C4-2B (cell line): Measurements from ENCODE around the gene HOXC6.

Source experiments
- CTCF ChIP-seq: fragments of 450-650 bp; conservative IDR thresholded peaks from 2 replicates; pipeline ENCODE4 v1.5.1; 2017; ENCODE audit warnings: mild to moderate bottlenecking
- ZFX ChIP-seq: fragments of 450-650 bp; IDR thresholded peaks from 2 replicates; pipeline ENCODE4 v1.6.1; 2017

DNA sequence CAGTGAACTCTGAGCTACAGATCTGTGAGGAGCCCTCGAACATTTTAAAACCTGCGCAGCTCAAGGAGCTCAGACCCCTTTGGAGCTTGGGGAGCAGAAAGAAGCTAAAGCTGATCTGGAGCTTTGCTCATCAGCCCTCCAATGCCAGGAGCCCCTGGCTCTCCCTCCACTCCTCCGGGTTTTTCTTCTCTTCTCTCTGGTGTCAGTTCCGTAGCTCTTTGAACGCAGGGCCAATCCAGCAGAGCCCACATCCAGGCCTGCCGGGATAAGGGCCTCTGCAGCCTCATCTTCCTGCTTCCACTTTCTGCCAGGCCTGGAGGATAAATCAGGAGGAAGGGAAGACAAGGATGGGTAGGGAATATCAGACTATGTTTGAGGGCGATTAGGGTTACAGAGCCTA is 31.4 kb downstream of the HOXC6 start:
- TF ChIP-seq CTCF (no peak), ZFX (no peak)
